ENCODE results near the gene MMP24.

Gene MMP24

GRCh38 chr20:35237486-35237885, 11.0 kb downstream of the MMP24 start:
- in situ Hi-C loops (cut with MboI; ENCODE audit: low pct_unique_long_range_greater_than_20kb, low sequenced_read_pairs, unreplicated experiment): no loop called here
- no peak for TF ChIP-seq CTCF (IDR thresholded peaks at IDR 0.05; ENCODE audit: extremely low read depth, insufficient read depth, missing control alignments)
- no peak for DNase-seq (ENCODE audit: low spot score)

GRCh38 chr20:35238170-35238569, 11.7 kb downstream of the MMP24 start:
- no peak for DNase-seq (ENCODE audit: low spot score)
- no peak for TF ChIP-seq CTCF (IDR thresholded peaks at IDR 0.05; ENCODE audit: extremely low read depth, insufficient read depth, missing control alignments)
- in situ Hi-C loops (cut with MboI; ENCODE audit: low pct_unique_long_range_greater_than_20kb, low sequenced_read_pairs, unreplicated experiment): no loop called here

- in situ Hi-C loops (cut with MboI; ENCODE audit: low pct_unique_long_range_greater_than_20kb, low sequenced_read_pairs, unreplicated experiment): no loop called here
- no peak for DNase-seq (ENCODE audit: low spot score)
- TF ChIP-seq CTCF (IDR thresholded peaks at IDR 0.05; ENCODE audit: extremely low read depth, insufficient read depth, missing control alignments): no peak
Observed at GRCh38 chr20:35238735-35239134, 12.2 kb downstream of the MMP24 start.

- DNase-seq (ENCODE audit: low spot score): no peak
- no peak for TF ChIP-seq CTCF (IDR thresholded peaks at IDR 0.05; ENCODE audit: extremely low read depth, insufficient read depth, missing control alignments)
- in situ Hi-C loops (cut with MboI; ENCODE audit: low pct_unique_long_range_greater_than_20kb, low sequenced_read_pairs, unreplicated experiment): no loop called here
Observed at GRCh38 chr20:35240083-35240810, 13.8 kb downstream of the MMP24 start.

- no peak for DNase-seq (ENCODE audit: low spot score)
- in situ Hi-C loops (cut with MboI; ENCODE audit: low pct_unique_long_range_greater_than_20kb, low sequenced_read_pairs, unreplicated experiment): no loop called here
- TF ChIP-seq CTCF (IDR thresholded peaks at IDR 0.05; ENCODE audit: extremely low read depth, insufficient read depth, missing control alignments): no peak
Observed at GRCh38 chr20:35240811-35241293, 14.4 kb downstream of the MMP24 start.

GRCh38 chr20:35243317-35243716, 16.8 kb downstream of the MMP24 start:
- in situ Hi-C loops (cut with MboI; ENCODE audit: low pct_unique_long_range_greater_than_20kb, low sequenced_read_pairs, unreplicated experiment): no loop called here
- no peak for TF ChIP-seq CTCF (IDR thresholded peaks at IDR 0.05; ENCODE audit: extremely low read depth, insufficient read depth, missing control alignments)
- no peak for DNase-seq (ENCODE audit: low spot score)

Measured in GM13977 (cell line).